IMR-90 (cell line): ENCODE results near the gene ATP13A2. TPM values are rescaled to one million over a fixed set of nuclear protein-coding genes. Genes with fewer than 3 reads are reported as not detected.

Source experiments
- ATAC-seq: fragments of 200-7000 bp; cut with Tn5 transposase; 2 replicates; pipeline ENCODE4 v1.9.1; 2020; ENCODE audit warnings: low read depth, mild to moderate bottlenecking, moderate library complexity
- BruUV-seq: library from RNA; stranded (reverse); fragments of 400-500 nt; replicated peaks from 2 replicates; lab custom pipeline; 2021; lab: Mats Ljungman, UMichigan
- CTCF ChIA-PET: fragments of 300-600 bp; formaldehyde crosslinking; extraction: SDS; loops from one replicate; lab custom pipeline; 2021; ENCODE audit warnings: antibody characterized with exemption; lab: Yijun Ruan, JAX
- POLR2A ChIA-PET: fragments of 300-600 bp; sonication (Branson Sonifier 250); formaldehyde crosslinking; loops from one replicate; lab custom pipeline; 2022; ENCODE audit warnings: antibody characterized with exemption; ENCODE audit not compliant: unreplicated experiment; lab: Charles Lee
- DNase-seq: peaks from one replicate; pipeline ENCODE4 v3.0.0; 2013
- H2AFZ ChIP-seq: replicated peaks from 2 replicates; pipeline ENCODE3; 2013; ENCODE audit warnings: low read length, mild to moderate bottlenecking; ENCODE audit not compliant: poor library complexity
- H2AK5ac ChIP-seq: 2 replicates; pipeline ENCODE4 v1.6.1; 2013; ENCODE audit warnings: low read depth, low read length, inconsistent platforms
- H2AK9ac ChIP-seq: replicated peaks from 2 replicates; pipeline ENCODE3; 2013; ENCODE audit warnings: mild to moderate bottlenecking, low read depth, low read length, moderate library complexity; ENCODE audit not compliant: poor library complexity
- H2BK120ac ChIP-seq: 2 replicates; pipeline ENCODE4 v1.6.1; 2013; ENCODE audit warnings: low read depth, low read length, inconsistent platforms
- H2BK15ac ChIP-seq: 3 replicates; pipeline ENCODE4 v1.6.1; 2013; ENCODE audit warnings: low read depth, low read length, inconsistent platforms
- H2BK20ac ChIP-seq: 2 replicates; pipeline ENCODE4 v1.6.1; 2013; ENCODE audit warnings: low read depth, mild to moderate bottlenecking, inconsistent platforms, low read length, moderate library complexity
- H2BK5ac ChIP-seq: 2 replicates; pipeline ENCODE4 v1.6.1; 2013; ENCODE audit warnings: mild to moderate bottlenecking, low read depth, low read length, inconsistent platforms; ENCODE audit not compliant: poor library complexity, severe bottlenecking
- H3K14ac ChIP-seq: replicated peaks from 2 replicates; pipeline ENCODE4 v1.6.1; 2013; ENCODE audit warnings: low read depth, low read length, inconsistent platforms
- H3K18ac ChIP-seq: 2 replicates; pipeline ENCODE4 v1.6.1; 2013; ENCODE audit warnings: low read depth, low read length, control low read depth
- H3K23ac ChIP-seq: 2 replicates; pipeline ENCODE4 v1.6.1; 2013; ENCODE audit warnings: low read depth, low read length, inconsistent platforms
- H3K27ac ChIP-seq: 2 replicates; pipeline ENCODE4 v1.5.1; 2013; ENCODE audit warnings: mild to moderate bottlenecking, control low read depth, low read length; ENCODE audit not compliant: insufficient read depth
- H3K27me3 ChIP-seq: 2 replicates; pipeline ENCODE4 v1.6.1; 2013; ENCODE audit warnings: low read length; ENCODE audit not compliant: control insufficient read depth, insufficient read depth
- H3K36me3 ChIP-seq: 2 replicates; pipeline ENCODE4 v1.6.1; 2013; ENCODE audit warnings: low read length, mixed read lengths; ENCODE audit not compliant: control insufficient read depth, insufficient read depth
- H3K4ac ChIP-seq: 2 replicates; pipeline ENCODE4 v1.6.1; 2013; ENCODE audit warnings: low read depth, low read length, inconsistent platforms
- H3K4me1 ChIP-seq: 2 replicates; pipeline ENCODE4 v1.6.1; 2013; ENCODE audit warnings: low read length, mixed read lengths; ENCODE audit not compliant: control insufficient read depth, insufficient read depth
- H3K4me2 ChIP-seq: 2 replicates; pipeline ENCODE4 v1.6.1; 2013; ENCODE audit warnings: low read depth, mild to moderate bottlenecking, control low read depth, low read length, moderate library complexity
- H3K4me3 ChIP-seq: 2 replicates; pipeline ENCODE4 v1.5.1; 2013; ENCODE audit warnings: low read depth, mild to moderate bottlenecking, control low read depth, low read length, moderate library complexity; ENCODE audit not compliant: insufficient read depth
- H3K56ac ChIP-seq: 2 replicates; pipeline ENCODE4 v1.6.1; 2013; ENCODE audit warnings: low read length, inconsistent platforms; ENCODE audit not compliant: insufficient read depth; ENCODE audit errors: extremely low read depth
- H3K79me1 ChIP-seq, 2 experiments: 2 replicates each; pipeline ENCODE4 v1.6.1; 2013; ENCODE audit warnings: low read length in 2 of 2, inconsistent platforms in 1 of 2, low read depth in 1 of 2
- H3K9ac ChIP-seq: 2 replicates; pipeline ENCODE4 v1.6.1; 2013; ENCODE audit warnings: low read depth, low read length, control low read depth
- H3K9me1 ChIP-seq: 2 replicates; pipeline ENCODE4 v1.6.1; 2013; ENCODE audit warnings: low read length, inconsistent platforms; ENCODE audit not compliant: insufficient read depth
- H3K9me3 ChIP-seq: 2 replicates; pipeline ENCODE4 v1.6.1; 2013; ENCODE audit warnings: low read length; ENCODE audit not compliant: control insufficient read depth, insufficient read depth
- H4K20me1 ChIP-seq: 2 replicates; pipeline ENCODE4 v1.6.1; 2013; ENCODE audit warnings: low read length, inconsistent platforms; ENCODE audit not compliant: insufficient read depth
- H4K5ac ChIP-seq: 2 replicates; pipeline ENCODE4 v1.6.1; 2013; ENCODE audit warnings: mild to moderate bottlenecking, low read depth, low read length, control low read depth
- H4K8ac ChIP-seq, 2 experiments: 2 replicates each; pipeline ENCODE4 v1.6.1; 2013; ENCODE audit warnings: low read depth in 2 of 2, low read length in 2 of 2, control low read depth in 1 of 2, inconsistent platforms in 1 of 2
- H4K91ac ChIP-seq: 2 replicates; pipeline ENCODE4 v1.6.1; 2013; ENCODE audit warnings: low read depth, low read length, inconsistent platforms; ENCODE audit not compliant: insufficient read depth
- MAFK ChIP-seq: IDR thresholded peaks from 2 replicates; pipeline ENCODE4 v1.6.1; 2012; ENCODE audit warnings: low read depth, low read length, improper control_type of control experiment
- RAD21 ChIP-seq: IDR thresholded peaks from 2 replicates; pipeline ENCODE4 v1.6.1; 2012; ENCODE audit warnings: low read length, improper control_type of control experiment
- WGBS, 2 experiments: methylation state at CpG; one replicate each; pipeline versions ENCODE4 v1.1.5 to v1.1.7; 2013; ENCODE audit warnings: missing lambda C conversion rate in 2 of 2; ENCODE audit not compliant: insufficient read length in 1 of 2; ENCODE audit errors: extremely low coverage in 2 of 2; 5-methylcytosine and 5-hydroxymethylcytosine counted together
- dilution Hi-C: fragments of 300-500 bp; cut with HindIII; formaldehyde crosslinking; loops from one replicate; pipeline ENCODE4 v1.14.3; 2018; ENCODE audit warnings: low sequenced_read_pairs; ENCODE audit not compliant: unreplicated experiment
- in situ Hi-C: fragments of 300-500 bp; cut with MboI; formaldehyde crosslinking; loops from 3 replicates; pipeline ENCODE4 v1.14.3; 2019; ENCODE audit warnings: low sequenced_read_pairs, inconsistent platforms, mixed read lengths
- intact Hi-C: fragments of 100-400 bp; cut with micrococcal nuclease; formaldehyde crosslinking; loops from 2 replicates; pipeline ENCODE4 v1.10.0; 2022
- polyA plus RNA-seq, 3 experiments: library from polyadenylated mRNA; depleted of rRNA; stranded (reverse); fragments of >200 nt; gene quantifications; 2 replicates each; pipeline ENCODE4 v1.2.3, GENCODE V29; 2012; ENCODE audit warnings: low replicate concordance in 1 of 3
- total RNA-seq: library from RNA; depleted of rRNA; stranded (reverse); fragments of >200 nt; gene quantifications from 2 replicates; pipeline ENCODE4 v1.2.3, GENCODE V29; 2012

The ATP13A2 gene
- total and polyA plus RNA-seq, 2 of the 4 experiments (the other 2 are of a cell fraction): 5.7 to 18.9 TPM

DNA sequence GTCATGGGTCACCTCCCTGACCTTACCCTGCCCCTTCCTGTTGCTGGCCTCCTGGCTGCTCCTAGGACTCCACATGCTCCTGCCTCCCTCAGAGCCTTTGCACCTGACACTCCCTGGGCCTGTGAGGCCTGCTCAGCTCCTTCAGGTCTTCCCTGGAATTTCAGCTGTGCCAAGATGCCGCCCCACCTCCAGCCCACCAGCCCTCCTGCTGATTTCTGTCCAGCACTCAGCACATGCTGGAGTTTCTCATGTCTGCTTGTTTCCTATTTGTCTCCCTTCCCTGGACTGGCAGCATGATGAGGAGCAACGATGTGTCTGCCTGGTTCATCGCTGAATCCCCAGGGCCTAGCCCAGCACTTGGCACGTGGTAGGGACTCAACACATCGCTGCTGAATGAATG lies 34.4 kb downstream of the ATP13A2 start:
- ChIA-PET CTCF (no interaction called here), POLR2A (no interaction called here)
- no peak for ATAC-seq
- peak overlapping the region; percentile 52 for H2AFZ ChIP-seq
- no peak overlapping the region for H3K27ac ChIP-seq
- H3K9ac ChIP-seq: no peak overlapping the region
- no peak overlapping the region for H3K4me3 ChIP-seq
- H2BK20ac ChIP-seq: no peak overlapping the region
- dilution Hi-C loops (no loop called here), intact Hi-C loops (no loop called here), in situ Hi-C loops (no loop called here)
- H2BK120ac ChIP-seq: no peak overlapping the region
- no peak for DNase-seq
- no peak overlapping the region for H3K14ac ChIP-seq
- no peak overlapping the region for H2BK15ac ChIP-seq
- no peaks in the 10 kb centered on the region; a peak in 1 of 4 replicates for H3K79me1 ChIP-seq
- TF ChIP-seq RAD21 (no peak), MAFK (no peak)
- no TSS peak for BruUV-seq
- 95% methylated on average over 4 of the region's 5 CpGs; no CpG with 5 or more reads in 1 of the 2 experiments for WGBS, 2 experiments
- H4K8ac ChIP-seq: no peak overlapping the region
- no peak overlapping the region for H4K5ac ChIP-seq
- no peak overlapping the region for H3K23ac ChIP-seq
- H2AK9ac ChIP-seq: no peak overlapping the region
- H3K4ac ChIP-seq: no peak overlapping the region; the same call in 1 of the 2 replicates
- H3K4me1 ChIP-seq: peaks cover 7% of the 10 kb centered on the region; the same call in 1 of the 2 replicates
- peaks cover 3% of the 10 kb centered on the region; the same call in 1 of the 2 replicates for H4K20me1 ChIP-seq
- H3K18ac ChIP-seq: no peak overlapping the region
- no peak overlapping the region for H3K56ac ChIP-seq
- H3K9me3 ChIP-seq: no peaks in the 10 kb centered on the region
- no peak overlapping the region for H2AK5ac ChIP-seq
- no peaks in the 10 kb centered on the region for H3K9me1 ChIP-seq
- H3K4me2 ChIP-seq: no peak overlapping the region
- H3K36me3 ChIP-seq: no peaks in the 10 kb centered on the region
- no peak overlapping the region for H2BK5ac ChIP-seq
- H4K91ac ChIP-seq: no peak overlapping the region
- no peaks in the 10 kb centered on the region for H3K27me3 ChIP-seq
